GM12878 (cell line): ENCODE data around the gene SMPD4. TPM values are rescaled to one million over a fixed set of nuclear protein-coding genes. Genes with fewer than 3 reads are reported as not detected.
"Not testable (repeated sequence)": the region's sequence is repeated elsewhere in the genome, so short reads cannot be mapped to it uniquely, and the experiment has no call there.

Experiments
- ATAC-seq: fragments of 200-7000 bp; cut with Tn5 transposase; 3 replicates; pipeline ENCODE4 v1.9.1; 2020; ENCODE audit warnings: mild to moderate bottlenecking, moderate library complexity
- BruUV-seq: library from RNA; stranded (reverse); fragments of 400-500 nt; replicated peaks from 2 replicates; lab custom pipeline; 2021; lab: Mats Ljungman, UMichigan
- CTCF ChIA-PET: fragments of 300-600 bp; sonication (Branson Sonifier 250); formaldehyde crosslinking; extraction: SDS; loops from one replicate; lab custom pipeline; 2021; ENCODE audit warnings: inconsistent platforms; lab: Yijun Ruan, JAX
- POLR2A ChIA-PET: fragments of 350-600 bp; formaldehyde crosslinking; extraction: SDS; loops from one replicate; lab custom pipeline; 2021; ENCODE audit warnings: inconsistent platforms; lab: Charles Lee
- RAD21 ChIA-PET: fragments of 300-600 bp; sonication (Branson Sonifier 250); formaldehyde crosslinking; loops from one replicate; lab custom pipeline; 2023; ENCODE audit warnings: antibody characterized with exemption; ENCODE audit not compliant: unreplicated experiment; lab: Charles Lee
- SMC1A ChIA-PET: fragments of 300-600 bp; sonication (Branson Sonifier 250); formaldehyde crosslinking; loops from one replicate; lab custom pipeline; 2023; ENCODE audit not compliant: unreplicated experiment, uncharacterized antibody; lab: Charles Lee
- DNase-seq: peaks from one replicate; pipeline ENCODE4 v3.0.0-alpha.2; 2011; ENCODE audit warnings: low read depth, low spot score
- FAIRE-seq: peaks from 3 replicates; lab custom pipeline; 2011; peaks lifted over from hg19 to GRCh38; lab: Jason Lieb, UNC
- H2AFZ ChIP-seq: 2 replicates; pipeline ENCODE4 v1.6.0; 2011; ENCODE audit warnings: low read depth, low read length, control low read depth; ENCODE audit not compliant: control insufficient read depth
- H3K27ac ChIP-seq: 2 replicates; pipeline ENCODE4 v1.5.1; 2011; ENCODE audit warnings: control low read depth; ENCODE audit not compliant: control insufficient read depth, insufficient read depth
- H3K27me3 ChIP-seq, 2 experiments: replicated peaks in 1 of 2; 2 replicates each; pipeline versions ENCODE4 v1.6.0 to v1.6.1; 2011; ENCODE audit warnings: low read length in 1 of 2; ENCODE audit not compliant: control insufficient read depth in 2 of 2, insufficient read depth in 2 of 2
- H3K36me3 ChIP-seq, 2 experiments: 2 replicates each; pipeline ENCODE4 v1.5.1; 2011; ENCODE audit warnings: low read length in 1 of 2; ENCODE audit not compliant: control insufficient read depth in 2 of 2, insufficient read depth in 2 of 2
- H3K4me1 ChIP-seq: 2 replicates; pipeline ENCODE4 v1.6.1; 2011; ENCODE audit warnings: mild to moderate bottlenecking, low read length, moderate library complexity, mixed read lengths; ENCODE audit not compliant: control insufficient read depth, insufficient read depth
- H3K4me2 ChIP-seq: 2 replicates; pipeline ENCODE4 v1.6.0; 2011; ENCODE audit warnings: control low read depth; ENCODE audit not compliant: control insufficient read depth, insufficient read depth
- H3K4me3 ChIP-seq: fragments of 200-600 bp; sonication (generic); 2 replicates; pipeline ENCODE4 v1.5.1; 2016
- H3K79me2 ChIP-seq: 2 replicates; pipeline ENCODE4 v1.6.0; 2011; ENCODE audit warnings: low read length; ENCODE audit not compliant: control insufficient read depth, insufficient read depth
- H3K9ac ChIP-seq: 2 replicates; pipeline ENCODE4 v1.8.0; 2011; ENCODE audit warnings: low read length, control low read depth, mixed read lengths; ENCODE audit not compliant: control insufficient read depth, insufficient read depth
- H3K9me3 ChIP-seq: replicated peaks from 3 replicates; pipeline ENCODE4 v1.5.1; 2011; ENCODE audit warnings: mild to moderate bottlenecking, low read length; ENCODE audit not compliant: control insufficient read depth, insufficient read depth
- H4K20me1 ChIP-seq: 2 replicates; pipeline ENCODE4 v1.6.0; 2011; ENCODE audit not compliant: control insufficient read depth, insufficient read depth
- WGBS: methylation state at CpG from one replicate; pipeline ENCODE4 v1.1.6; 2016; ENCODE audit warnings: low lambda C conversion rate; ENCODE audit not compliant: insufficient replicate concordance, insufficient coverage; ENCODE audit errors: missing lambda C conversion rate; 5-methylcytosine and 5-hydroxymethylcytosine counted together
- in situ Hi-C: fragments of 300-500 bp; cut with MboI; formaldehyde crosslinking; loops from 9 replicates; pipeline ENCODE4 v1.14.3; 2018; ENCODE audit warnings: mixed read lengths
- intact Hi-C: fragments of 100-400 bp; cut with micrococcal nuclease; formaldehyde crosslinking; loops from one replicate; pipeline ENCODE4 v1.14.2; 2022; ENCODE audit not compliant: unreplicated experiment
- polyA plus RNA-seq, 11 experiments: library from polyadenylated mRNA; depleted of rRNA in 4 of 11; unstranded in 6 of 11; stranded (reverse) in 5 of 11; fragments of >200 nt; fragmentation: Nextera tagmentation in 4 of 11; fragmentation: Illumina TruSeq in 1 of 11; extraction: Ambion mirVana in 4 of 11; extraction: Trizol in 1 of 11; gene quantifications; 1 replicate in 1 of 11; 2 replicates in 10 of 11; pipeline versions ENCODE4 v1.2.1 to v1.2.3, GENCODE V29; 2011 to 2016; ENCODE audit warnings: inconsistent platforms in 2 of 11, missing spikeins in 2 of 11, low read depth in 1 of 11
- total RNA-seq, 4 experiments: library from RNA; depleted of rRNA in 3 of 4; stranded (reverse); fragments of >200 nt in 3 of 4; fragmentation: Illumina TruSeq in 1 of 4; extraction: Trizol in 1 of 4; gene quantifications; 2 replicates each; pipeline versions ENCODE4 v1.2.1 to v1.2.3, GENCODE V29; 2013 to 2021
- TF ChIP-seq, protein P1 (sequence below): fragments of 450-650 bp; IDR thresholded peaks from 2 replicates; pipeline ENCODE4 v1.6.1; 2017; ENCODE audit warnings: antibody characterized with exemption, mild to moderate bottlenecking, moderate library complexity

SMPD4 gene
- total and polyA plus RNA-seq, 10 of the 15 experiments (the other 5 are each of a cell fraction or from before 2014, with no cell fraction given), result 5.0 to 82.0 (median 45.7) TPM

DNA sequence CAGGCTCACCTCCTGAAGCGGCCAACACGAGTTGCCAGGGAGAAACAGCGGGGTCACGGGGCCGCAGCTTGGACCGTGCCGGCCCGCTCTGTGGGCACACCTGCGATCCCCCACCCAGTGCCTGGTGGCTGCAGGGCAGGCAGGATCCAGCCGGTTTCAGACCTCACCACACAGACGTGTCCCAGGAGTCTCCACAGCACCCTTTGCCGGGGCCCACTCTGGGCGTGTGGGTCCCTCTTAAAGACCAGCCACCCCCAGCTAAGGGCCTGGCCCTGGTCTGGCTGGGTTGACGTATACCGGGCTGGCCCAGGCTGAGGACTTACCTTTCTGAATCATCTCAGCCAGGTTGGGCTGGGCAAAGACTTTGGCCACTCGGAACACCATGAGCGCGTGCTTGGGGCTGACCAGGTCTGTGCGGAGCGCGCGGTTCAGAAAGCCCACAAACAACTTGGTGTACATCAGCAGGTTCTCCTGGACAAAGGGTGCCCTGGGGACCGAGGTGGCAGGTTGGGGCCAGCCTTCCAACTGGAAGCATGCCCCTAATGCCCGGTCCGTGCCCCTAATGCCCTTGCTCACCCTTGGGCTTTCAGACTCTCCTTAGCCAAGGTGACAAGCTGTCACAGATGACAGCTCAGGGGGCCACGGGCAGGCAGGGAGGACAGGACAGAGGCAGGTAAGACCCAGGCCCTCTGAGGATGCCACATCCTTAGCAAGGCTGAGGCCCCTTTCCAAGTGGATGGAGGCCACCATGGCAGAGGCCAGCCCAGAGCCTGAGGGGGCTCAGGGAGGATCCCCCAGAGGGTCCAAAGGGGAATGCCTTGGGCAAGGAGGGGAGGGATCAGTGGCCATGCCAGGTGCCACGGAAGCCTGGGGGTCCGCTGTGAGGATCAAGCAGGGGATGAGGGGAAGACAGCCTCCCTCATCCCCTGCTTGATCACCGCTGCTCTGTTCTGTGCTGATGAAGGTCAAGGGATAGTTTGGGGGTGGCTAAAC lies 26.3 kb downstream of the SMPD4 start (continued):
- TF ChIP-seq, protein P1, sequence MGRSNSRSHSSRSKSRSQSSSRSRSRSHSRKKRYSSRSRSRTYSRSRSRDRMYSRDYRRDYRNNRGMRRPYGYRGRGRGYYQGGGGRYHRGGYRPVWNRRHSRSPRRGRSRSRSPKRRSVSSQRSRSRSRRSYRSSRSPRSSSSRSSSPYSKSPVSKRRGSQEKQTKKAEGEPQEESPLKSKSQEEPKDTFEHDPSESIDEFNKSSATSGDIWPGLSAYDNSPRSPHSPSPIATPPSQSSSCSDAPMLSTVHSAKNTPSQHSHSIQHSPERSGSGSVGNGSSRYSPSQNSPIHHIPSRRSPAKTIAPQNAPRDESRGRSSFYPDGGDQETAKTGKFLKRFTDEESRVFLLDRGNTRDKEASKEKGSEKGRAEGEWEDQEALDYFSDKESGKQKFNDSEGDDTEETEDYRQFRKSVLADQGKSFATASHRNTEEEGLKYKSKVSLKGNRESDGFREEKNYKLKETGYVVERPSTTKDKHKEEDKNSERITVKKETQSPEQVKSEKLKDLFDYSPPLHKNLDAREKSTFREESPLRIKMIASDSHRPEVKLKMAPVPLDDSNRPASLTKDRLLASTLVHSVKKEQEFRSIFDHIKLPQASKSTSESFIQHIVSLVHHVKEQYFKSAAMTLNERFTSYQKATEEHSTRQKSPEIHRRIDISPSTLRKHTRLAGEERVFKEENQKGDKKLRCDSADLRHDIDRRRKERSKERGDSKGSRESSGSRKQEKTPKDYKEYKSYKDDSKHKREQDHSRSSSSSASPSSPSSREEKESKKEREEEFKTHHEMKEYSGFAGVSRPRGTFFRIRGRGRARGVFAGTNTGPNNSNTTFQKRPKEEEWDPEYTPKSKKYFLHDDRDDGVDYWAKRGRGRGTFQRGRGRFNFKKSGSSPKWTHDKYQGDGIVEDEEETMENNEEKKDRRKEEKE, result no peak

GRCh38 chr2:130154423-130154770 lies 27.0 kb downstream of the SMPD4 start:
- WGBS, result 91% methylated on average over 8 of the region's 8 CpGs

DNA sequence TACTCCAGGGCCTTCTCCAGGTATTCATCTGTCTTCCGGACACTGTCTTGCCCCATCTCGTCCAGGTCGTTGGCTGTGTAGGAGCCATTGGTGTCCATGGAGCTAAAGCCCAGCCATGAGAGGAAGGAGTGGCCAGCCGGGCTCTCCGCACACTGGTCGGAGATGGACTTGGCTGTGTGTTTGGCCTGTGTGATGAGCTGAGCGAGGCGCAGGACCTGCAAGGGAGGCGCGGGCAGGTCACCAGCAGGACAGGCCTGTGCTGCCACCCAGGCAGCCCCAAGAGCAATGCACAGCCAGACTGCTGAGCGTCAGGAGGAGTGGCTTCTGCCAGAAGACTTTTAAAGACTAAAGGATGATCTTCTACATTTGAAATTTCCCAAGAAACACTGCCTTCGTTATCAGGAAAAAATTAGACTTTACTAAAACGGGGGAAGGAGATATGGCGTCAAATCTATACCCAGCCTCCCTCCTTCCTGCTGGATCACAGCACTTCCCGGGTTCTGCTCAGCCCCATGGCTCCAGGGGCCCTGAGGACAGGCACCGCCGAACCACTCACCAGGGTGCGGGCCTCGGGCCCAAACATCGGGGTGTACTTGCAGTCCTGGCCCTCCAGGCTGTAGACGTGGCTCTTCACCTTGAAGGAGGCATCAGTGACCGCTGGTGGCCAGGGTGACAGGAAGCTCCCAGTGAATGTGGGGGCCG lies 27.5 kb downstream of the SMPD4 start:
- ATAC-seq, H3K9ac ChIP-seq, H3K9me3 ChIP-seq, H3K27me3 ChIP-seq, H3K4me3 ChIP-seq, POLR2A ChIA-PET, H3K27ac ChIP-seq, RAD21 ChIA-PET, H3K79me2 ChIP-seq, H3K4me2 ChIP-seq, DNase-seq, H4K20me1 ChIP-seq, SMC1A ChIA-PET, BruUV-seq, FAIRE-seq, intact Hi-C loops, H2AFZ ChIP-seq: not testable (repeated sequence)
- in situ Hi-C loops, result loop anchor here (10.0 kb wide), 1 partner anchor 1521 kb away; no protein-coding TSS in a partner anchor
- peaks cover 0 to 21% of the 10 kb centered on the region in 2 experiments; a peak in 2 of 4 replicates for H3K36me3 ChIP-seq
- 94% methylated on average over 21 of the region's 23 CpGs for WGBS
- peaks cover 18% of the 10 kb centered on the region for H3K4me1 ChIP-seq
- CTCF ChIA-PET, result interaction anchor here (0.6 kb wide), 1 partner anchor 1487 kb away, joined by 3 read pairs; no protein-coding TSS in a partner anchor

More at GRCh38 chr2:130154423-130154770, 27.0 kb downstream of the SMPD4 start:
- DNase-seq, intact Hi-C loops, H3K79me2 ChIP-seq, H3K4me3 ChIP-seq, RAD21 ChIA-PET, H3K27ac ChIP-seq, H2AFZ ChIP-seq, H3K9me3 ChIP-seq, POLR2A ChIA-PET, H3K27me3 ChIP-seq, ATAC-seq, BruUV-seq, SMC1A ChIA-PET, H3K9ac ChIP-seq, H4K20me1 ChIP-seq, FAIRE-seq, H3K4me2 ChIP-seq: not testable (repeated sequence)
- CTCF ChIA-PET, result interaction anchor here (0.6 kb wide), 1 partner anchor 1487 kb away, joined by 3 read pairs; no protein-coding TSS in a partner anchor
- in situ Hi-C loops, result loop anchor here (10.0 kb wide), 1 partner anchor 1520 kb away; no protein-coding TSS in a partner anchor
- Histone ChIP-seq H3K36me3 (peaks cover 0 to 21% of the 10 kb centered on the region in 2 experiments; a peak in 2 of 4 replicates), H3K4me1 (peaks cover 18% of the 10 kb centered on the region)
